Glomerular endothelial cell (primary cell): ENCODE data around the gene FAM168A. TPM values are rescaled to one million over a fixed set of nuclear protein-coding genes. Genes with fewer than 3 reads are reported as not detected.

Experiments used
- DNase-seq: peaks from one replicate; pipeline ENCODE4 v3.0.0-alpha.2; 2011; ENCODE audit warnings: low read depth, low spot score; ENCODE audit errors: extremely low read depth
- total RNA-seq: library from RNA; depleted of rRNA; stranded (reverse); fragments of >200 nt; gene quantifications from 2 replicates; pipeline ENCODE4 v1.2.3, GENCODE V29; 2015

The FAM168A gene
- total RNA-seq, 1 donor from 2014 or later = 20.4 TPM

GRCh38 chr11:73393011-73393380, 204.9 kb downstream of the FAM168A start:
- no peak for DNase-seq

- no peak for DNase-seq
These were observed 205.6 kb downstream of the FAM168A start for GRCh38 chr11:73392108-73393010.

GRCh38 chr11:73391665-73392064, 206.2 kb downstream of the FAM168A start:
- DNase-seq = no peak

GRCh38 chr11:73390601-73391565, 207.0 kb downstream of the FAM168A start:
- DNase-seq = no peak

GRCh38 chr11:73389916-73390315, 208.0 kb downstream of the FAM168A start:
- DNase-seq = no peak

GRCh38 chr11:73389134-73389525, 208.8 kb downstream of the FAM168A start:
- DNase-seq = no peak

GRCh38 chr11:73388265-73389133, 209.4 kb downstream of the FAM168A start:
- no peak for DNase-seq

- DNase-seq = no peak
These were observed 210.2 kb downstream of the FAM168A start for GRCh38 chr11:73387594-73388264.

GRCh38 chr11:73386546-73386945, 211.4 kb downstream of the FAM168A start:
- DNase-seq = no peak

GRCh38 chr11:73386016-73386415, 211.9 kb downstream of the FAM168A start:
- no peak for DNase-seq

GRCh38 chr11:73384872-73385689, 212.8 kb downstream of the FAM168A start:
- no peak for DNase-seq

- no peak for DNase-seq
These were observed 213.4 kb downstream of the FAM168A start for GRCh38 chr11:73384531-73384871.

- DNase-seq = no peak
These were observed 213.8 kb downstream of the FAM168A start for GRCh38 chr11:73384125-73384441.

- DNase-seq = no peak
These were observed 214.4 kb downstream of the FAM168A start for GRCh38 chr11:73383249-73384124.

GRCh38 chr11:73382747-73383146, 215.2 kb downstream of the FAM168A start:
- no peak for DNase-seq

- no peak for DNase-seq
These were observed 215.7 kb downstream of the FAM168A start for GRCh38 chr11:73382183-73382582.

- DNase-seq = no peak
These were observed 216.3 kb downstream of the FAM168A start for GRCh38 chr11:73381589-73381988.

GRCh38 chr11:73380897-73381410, 217.0 kb downstream of the FAM168A start:
- no peak for DNase-seq
